ENCODE data around the gene MRPL36.

The MRPL36 gene

GRCh38 chr5:1803192-1803591 is 3.6 kb upstream of the MRPL36 start:
- H3K9ac ChIP-seq (ENCODE audit: low read length) = no peak overlapping the region
- no peak for TF ChIP-seq CTCF (IDR thresholded peaks at IDR 0.05; ENCODE audit: low read depth, low read length)
- TF ChIP-seq EZH2phosphoT487 (IDR thresholded peaks at IDR 0.05; ENCODE audit: low read depth) = no peak
- peaks cover 15% of the 10 kb centered on the region for H3K36me3 ChIP-seq (replicated peaks; ENCODE audit: low read depth, low read length)
- H3K27me3 ChIP-seq (ENCODE audit: low read depth, low read length) = no peaks in the 10 kb centered on the region
- H3K27ac ChIP-seq (ENCODE audit: low read length) = no peak overlapping the region
- H3K4me3 ChIP-seq (ENCODE audit: low read length) = no peak overlapping the region
- no peaks in the 10 kb centered on the region for H3K9me3 ChIP-seq (ENCODE audit: insufficient read depth, low read length)
- H4K20me1 ChIP-seq (ENCODE audit: insufficient read depth, low read length) = no peaks in the 10 kb centered on the region
- H2AFZ ChIP-seq (ENCODE audit: low read depth, low read length) = no peak overlapping the region
- peaks cover 89% of the 10 kb centered on the region for H3K79me2 ChIP-seq (ENCODE audit: low read length)
- H3K4me1 ChIP-seq (ENCODE audit: low read length) = peaks cover 7% of the 10 kb centered on the region; the same call in 1 of the 2 replicates
- no peak overlapping the region for H3K4me2 ChIP-seq (ENCODE audit: low read length)

GRCh38 chr5:1801967-1802295 is 2.3 kb upstream of the MRPL36 start:
- Histone ChIP-seq H3K4me1 (ENCODE audit: low read length) (peaks cover 7% of the 10 kb centered on the region; the same call in 1 of the 2 replicates), H3K9ac (ENCODE audit: low read length) (peak overlapping the region; percentile 86), H3K9me3 (ENCODE audit: insufficient read depth, low read length) (no peaks in the 10 kb centered on the region), H3K4me3 (ENCODE audit: low read length) (peak overlapping the region; percentile 97), H3K4me2 (ENCODE audit: low read length) (peak overlapping the region; percentile 92), H3K27ac (ENCODE audit: low read length) (0 out of 2 replicates have a peak overlapping the region, but pooled peaks have one; percentile 74), H3K27me3 (ENCODE audit: low read depth, low read length) (no peaks in the 10 kb centered on the region), H2AFZ (ENCODE audit: low read depth, low read length) (no peak overlapping the region), H4K20me1 (ENCODE audit: insufficient read depth, low read length) (no peaks in the 10 kb centered on the region), H3K79me2 (ENCODE audit: low read length) (peaks cover 83% of the 10 kb centered on the region), H3K36me3 (replicated peaks; ENCODE audit: low read depth, low read length) (peaks cover 17% of the 10 kb centered on the region)
- TF ChIP-seq EZH2phosphoT487 (IDR thresholded peaks at IDR 0.05; ENCODE audit: low read depth) (no peak), CTCF (IDR thresholded peaks at IDR 0.05; ENCODE audit: low read depth, low read length) (no peak)

- H3K4me2 ChIP-seq (ENCODE audit: low read length) = peak within 1 kb of the TSS; percentile 92
- H3K9ac ChIP-seq (ENCODE audit: low read length) = peak within 1 kb of the TSS; percentile 86
- H3K27ac ChIP-seq (ENCODE audit: low read length) = peak within 1 kb of the TSS; percentile 74
- no peaks in the 10 kb centered on the region for H3K27me3 ChIP-seq (ENCODE audit: low read depth, low read length)
- H3K9me3 ChIP-seq (ENCODE audit: insufficient read depth, low read length) = no peaks in the 10 kb centered on the region
- TF ChIP-seq CTCF (IDR thresholded peaks at IDR 0.05; ENCODE audit: low read depth, low read length) = no peak
- TF ChIP-seq EZH2phosphoT487 (IDR thresholded peaks at IDR 0.05; ENCODE audit: low read depth) = no peak
- H3K36me3 ChIP-seq (replicated peaks; ENCODE audit: low read depth, low read length) = peaks cover 17% of the 10 kb centered on the region
- peaks cover 78% of the 10 kb centered on the region for H3K79me2 ChIP-seq (ENCODE audit: low read length)
- H4K20me1 ChIP-seq (ENCODE audit: insufficient read depth, low read length) = no peaks in the 10 kb centered on the region
- peak within 1 kb of the TSS; percentile 76 for H2AFZ ChIP-seq (ENCODE audit: low read depth, low read length)
- H3K4me3 ChIP-seq (ENCODE audit: low read length) = peak within 1 kb of the TSS; percentile 97
- peaks cover 7% of the 10 kb centered on the region; the same call in 1 of the 2 replicates for H3K4me1 ChIP-seq (ENCODE audit: low read length)
Measured at GRCh38 chr5:1801222-1801966, 1.8 kb upstream of the MRPL36 start, which contains the start of gene NDUFS6. Gene NDUFS6 (plus strand): TSS chr5:1801407. CDS start chr5:1801418, 11 bp downstream.

GRCh38 chr5:1800472-1801221 is 1.0 kb upstream of the MRPL36 start:
- Histone ChIP-seq H3K4me2 (ENCODE audit: low read length) (peak overlapping the region; percentile 92), H2AFZ (ENCODE audit: low read depth, low read length) (peak overlapping the region; percentile 76), H3K27ac (ENCODE audit: low read length) (peak overlapping the region; percentile 74), H3K36me3 (replicated peaks; ENCODE audit: low read depth, low read length) (peaks cover 20% of the 10 kb centered on the region), H3K27me3 (ENCODE audit: low read depth, low read length) (no peaks in the 10 kb centered on the region), H3K4me1 (ENCODE audit: low read length) (peaks cover 7% of the 10 kb centered on the region; the same call in 1 of the 2 replicates), H4K20me1 (ENCODE audit: insufficient read depth, low read length) (no peaks in the 10 kb centered on the region), H3K9ac (ENCODE audit: low read length) (peak overlapping the region; percentile 75), H3K9me3 (ENCODE audit: insufficient read depth, low read length) (no peaks in the 10 kb centered on the region), H3K79me2 (ENCODE audit: low read length) (peaks cover 74% of the 10 kb centered on the region), H3K4me3 (ENCODE audit: low read length) (peak overlapping the region; percentile 97)
- TF ChIP-seq EZH2phosphoT487 (IDR thresholded peaks at IDR 0.05; ENCODE audit: low read depth) (no peak), CTCF (IDR thresholded peaks at IDR 0.05; ENCODE audit: low read depth, low read length) (no peak)

Measured in OCI-LY3 (cell line).